H9 (cell line): ENCODE data around the gene IL1RAPL2. TPM values are rescaled to one million over a fixed set of nuclear protein-coding genes. Genes with fewer than 3 reads are reported as not detected.

Experiments used
- DNase-seq: peaks from one replicate; pipeline ENCODE4 v3.0.0-alpha.2; 2017
- H2AFZ ChIP-seq: one replicate; pipeline ENCODE4 v1.6.1; 2013; ENCODE audit warnings: mild to moderate bottlenecking, low read length, control low read depth, moderate library complexity
- H2AK5ac ChIP-seq: 2 replicates; pipeline ENCODE4 v1.6.1; 2013; ENCODE audit warnings: low read length, control low read depth, mixed read lengths; ENCODE audit not compliant: insufficient read length
- H2BK120ac ChIP-seq: one replicate; pipeline ENCODE4 v1.6.1; 2013; ENCODE audit warnings: low read depth, mild to moderate bottlenecking, low read length, control low read depth, inconsistent platforms; ENCODE audit not compliant: poor library complexity, severe bottlenecking
- H2BK12ac ChIP-seq: 2 replicates; pipeline ENCODE4 v1.6.1; 2013; ENCODE audit warnings: low read length, control low read depth, mixed read lengths, low read depth; ENCODE audit not compliant: insufficient read length
- H2BK15ac ChIP-seq: 2 replicates; pipeline ENCODE4 v1.6.1; 2013; ENCODE audit warnings: low read depth, low read length, control low read depth
- H2BK20ac ChIP-seq: one replicate; pipeline ENCODE4 v1.6.1; 2013; ENCODE audit warnings: low read depth, mild to moderate bottlenecking, low read length, control low read depth, inconsistent platforms; ENCODE audit not compliant: poor library complexity, severe bottlenecking
- H2BK5ac ChIP-seq: 2 replicates; pipeline ENCODE4 v1.6.1; 2013; ENCODE audit warnings: low read length, control low read depth, mixed read lengths; ENCODE audit not compliant: insufficient read length
- H3K14ac ChIP-seq: 2 replicates; pipeline ENCODE4 v1.6.1; 2013; ENCODE audit warnings: low read length, control low read depth; ENCODE audit not compliant: insufficient read depth
- H3K18ac ChIP-seq: 2 replicates; pipeline ENCODE4 v1.6.1; 2013; ENCODE audit warnings: low read depth, mild to moderate bottlenecking, mixed read lengths, low read length, control low read depth; ENCODE audit not compliant: insufficient read length
- H3K23ac ChIP-seq: 2 replicates; pipeline ENCODE4 v1.6.1; 2013; ENCODE audit warnings: low read length, control low read depth, mixed read lengths, low read depth; ENCODE audit not compliant: insufficient read length
- H3K23me2 ChIP-seq: 2 replicates; pipeline ENCODE4 v1.6.1; 2013; ENCODE audit warnings: low read depth, mild to moderate bottlenecking, mixed read lengths, low read length, control low read depth; ENCODE audit not compliant: insufficient read length, poor library complexity, severe bottlenecking
- H3K27ac ChIP-seq: 2 replicates; pipeline ENCODE4 v1.5.1; 2013; ENCODE audit warnings: low read length, control low read depth, mixed read lengths, low read depth; ENCODE audit not compliant: insufficient read length
- H3K27me3 ChIP-seq: 2 replicates; pipeline ENCODE4 v1.6.1; 2013; ENCODE audit warnings: low read length, control low read depth, inconsistent platforms; ENCODE audit not compliant: insufficient read depth
- H3K4ac ChIP-seq: 2 replicates; pipeline ENCODE4 v1.6.1; 2013; ENCODE audit warnings: low read depth, mild to moderate bottlenecking, control low read depth, inconsistent platforms, low read length, moderate library complexity
- H3K4me1 ChIP-seq: 2 replicates; pipeline ENCODE4 v1.6.1; 2013; ENCODE audit warnings: low read length, control low read depth, inconsistent platforms; ENCODE audit not compliant: insufficient read depth
- H3K4me2 ChIP-seq: 2 replicates; pipeline ENCODE4 v1.6.1; 2013; ENCODE audit warnings: low read length, control low read depth, mixed read lengths; ENCODE audit not compliant: insufficient read length, insufficient read depth
- H3K56ac ChIP-seq: 2 replicates; pipeline ENCODE4 v1.6.1; 2013; ENCODE audit warnings: low read depth, mild to moderate bottlenecking, mixed read lengths, low read length, control low read depth; ENCODE audit not compliant: insufficient read length
- H3K79me1 ChIP-seq: 2 replicates; pipeline ENCODE4 v1.6.1; 2013; ENCODE audit warnings: low read depth, mild to moderate bottlenecking, moderate library complexity, low read length, control low read depth, inconsistent platforms; ENCODE audit not compliant: insufficient read depth, poor library complexity, severe bottlenecking
- H3K79me2 ChIP-seq: 2 replicates; pipeline ENCODE4 v1.6.1; 2013; ENCODE audit warnings: low read length, control low read depth, inconsistent platforms; ENCODE audit not compliant: insufficient read depth
- H3K9ac ChIP-seq: 2 replicates; pipeline ENCODE4 v1.6.1; 2013; ENCODE audit warnings: low read length, control low read depth, mixed read lengths; ENCODE audit not compliant: insufficient read length; ENCODE audit errors: extremely low read depth
- H3K9me3 ChIP-seq: one replicate; pipeline ENCODE4 v1.6.1; 2013; ENCODE audit warnings: low read depth, low read length, inconsistent platforms; ENCODE audit not compliant: control insufficient read depth
- H3T11ph ChIP-seq: one replicate; pipeline ENCODE4 v1.6.1; 2013; ENCODE audit warnings: mild to moderate bottlenecking, low read length, control low read depth, inconsistent platforms
- H4K20me1 ChIP-seq: one replicate; pipeline ENCODE4 v1.6.1; 2013; ENCODE audit not compliant: control insufficient read depth, insufficient read length, insufficient read depth
- H4K5ac ChIP-seq: 2 replicates; pipeline ENCODE4 v1.6.1; 2013; ENCODE audit warnings: low read depth, mild to moderate bottlenecking, mixed read lengths, low read length, control low read depth; ENCODE audit not compliant: insufficient read length
- H4K8ac ChIP-seq: replicated peaks from 2 replicates; pipeline ENCODE4 v1.6.1; 2013; ENCODE audit warnings: low read length, control low read depth, mixed read lengths, low read depth; ENCODE audit not compliant: insufficient read length
- H4K91ac ChIP-seq: 2 replicates; pipeline ENCODE4 v1.6.1; 2013; ENCODE audit warnings: low read depth, mild to moderate bottlenecking, moderate library complexity, mixed read lengths, low read length, control low read depth; ENCODE audit not compliant: insufficient read length
- H3K27ac Mint-ChIP-seq, 3 experiments: 2 replicates in 2 of 3; 3 replicates in 1 of 3; pipeline ENCODE4 v1.8.0; 2020 to 2021; ENCODE audit warnings: mixed read lengths in 3 of 3, mild to moderate bottlenecking in 1 of 3, moderate library complexity in 1 of 3
- H3K27me3 Mint-ChIP-seq: 2 replicates; pipeline ENCODE4 v1.8.0; 2021; ENCODE audit warnings: low read depth, mild to moderate bottlenecking, moderate library complexity, mixed read lengths
- H3K36me3 Mint-ChIP-seq, 3 experiments: 2 replicates in 2 of 3; 3 replicates in 1 of 3; pipeline ENCODE4 v1.8.0; 2020 to 2021; ENCODE audit warnings: low read depth in 3 of 3, mixed read lengths in 3 of 3; ENCODE audit not compliant: insufficient read depth in 1 of 3
- H3K4me1 Mint-ChIP-seq, 2 experiments: 2 replicates each; pipeline ENCODE4 v1.8.0; 2020; ENCODE audit warnings: mixed read lengths in 2 of 2
- H3K4me3 Mint-ChIP-seq, 2 experiments: 2 replicates in 1 of 2; 3 replicates in 1 of 2; pipeline ENCODE4 v1.8.0; 2020 to 2021; ENCODE audit warnings: mild to moderate bottlenecking in 2 of 2, mixed read lengths in 2 of 2, moderate library complexity in 1 of 2
- H3K9me3 Mint-ChIP-seq, 2 experiments: 2 replicates in 1 of 2; 3 replicates in 1 of 2; pipeline ENCODE4 v1.8.0; 2020; ENCODE audit warnings: mild to moderate bottlenecking in 2 of 2, mixed read lengths in 2 of 2, moderate library complexity in 1 of 2
- WGBS: extraction: QIAGEN DNeasy Blood & Tissue Kit; methylation state at CpG from one replicate; pipeline ENCODE4 v1.1.7; 2013; ENCODE audit warnings: missing lambda C conversion rate, low lambda C conversion rate, mixed read lengths; ENCODE audit not compliant: insufficient read length; ENCODE audit errors: extremely low coverage; 5-methylcytosine and 5-hydroxymethylcytosine counted together
- total RNA-seq: library from RNA; stranded (reverse); gene quantifications from 2 replicates; pipeline ENCODE4 v1.2.1, GENCODE V29; 2021
- TF ChIP-seq, protein P1 (sequence below): fragments of 200-600 bp; sonication (generic); conservative IDR thresholded peaks from 3 replicates; pipeline ENCODE4 v1.8.0; 2021; ENCODE audit warnings: antibody characterized with exemption, mild to moderate bottlenecking

IL1RAPL2 gene
- total RNA-seq, 1 experiment from 2014 or later = not detected

DNA sequence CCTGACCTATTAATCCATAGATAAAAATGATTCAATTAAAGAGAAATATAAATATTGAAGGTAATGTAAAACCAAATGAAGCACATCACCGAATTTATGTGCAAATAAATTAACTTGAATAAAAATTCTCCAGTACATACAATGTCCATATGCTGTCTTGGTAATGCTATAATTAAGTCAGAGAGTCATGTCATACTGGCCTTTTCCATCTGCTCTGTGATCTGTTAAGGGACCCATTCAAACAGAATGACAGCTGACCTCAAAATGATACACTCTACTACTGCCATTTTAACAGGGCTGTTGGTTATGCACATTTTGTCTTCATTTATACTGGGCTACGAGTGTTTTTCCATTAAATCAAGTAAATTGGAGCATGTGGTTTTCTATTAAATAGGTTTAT is 555.2 kb downstream of the IL1RAPL2 start:
- H3K9me3 Mint-ChIP-seq = peaks cover 0 to 59% of the 10 kb centered on the region in 2 experiments; a peak in 2 of 5 replicates
- no CpG with 5 or more reads among the region's 2 CpGs for WGBS
- H2BK120ac ChIP-seq = no peak overlapping the region
- no peak overlapping the region for H2AK5ac ChIP-seq
- no peak overlapping the region for H3K14ac ChIP-seq
- no peaks in the 10 kb centered on the region for H3K4me1 Mint-ChIP-seq
- H2BK5ac ChIP-seq = no peak overlapping the region
- H3K36me3 Mint-ChIP-seq = no peaks in the 10 kb centered on the region; a peak in 1 of 7 replicates
- H2AFZ ChIP-seq = no peak overlapping the region
- H4K91ac ChIP-seq = no peak overlapping the region
- no peak overlapping the region for H3K4me3 Mint-ChIP-seq
- H3K79me1 ChIP-seq = no peaks in the 10 kb centered on the region
- H3T11ph ChIP-seq = no peak overlapping the region
- TF ChIP-seq, protein P1, sequence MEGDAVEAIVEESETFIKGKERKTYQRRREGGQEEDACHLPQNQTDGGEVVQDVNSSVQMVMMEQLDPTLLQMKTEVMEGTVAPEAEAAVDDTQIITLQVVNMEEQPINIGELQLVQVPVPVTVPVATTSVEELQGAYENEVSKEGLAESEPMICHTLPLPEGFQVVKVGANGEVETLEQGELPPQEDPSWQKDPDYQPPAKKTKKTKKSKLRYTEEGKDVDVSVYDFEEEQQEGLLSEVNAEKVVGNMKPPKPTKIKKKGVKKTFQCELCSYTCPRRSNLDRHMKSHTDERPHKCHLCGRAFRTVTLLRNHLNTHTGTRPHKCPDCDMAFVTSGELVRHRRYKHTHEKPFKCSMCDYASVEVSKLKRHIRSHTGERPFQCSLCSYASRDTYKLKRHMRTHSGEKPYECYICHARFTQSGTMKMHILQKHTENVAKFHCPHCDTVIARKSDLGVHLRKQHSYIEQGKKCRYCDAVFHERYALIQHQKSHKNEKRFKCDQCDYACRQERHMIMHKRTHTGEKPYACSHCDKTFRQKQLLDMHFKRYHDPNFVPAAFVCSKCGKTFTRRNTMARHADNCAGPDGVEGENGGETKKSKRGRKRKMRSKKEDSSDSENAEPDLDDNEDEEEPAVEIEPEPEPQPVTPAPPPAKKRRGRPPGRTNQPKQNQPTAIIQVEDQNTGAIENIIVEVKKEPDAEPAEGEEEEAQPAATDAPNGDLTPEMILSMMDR = no peak
- H3K18ac ChIP-seq = no peak overlapping the region
- no peaks in the 10 kb centered on the region for H3K27me3 Mint-ChIP-seq
- no peak overlapping the region for H3K9ac ChIP-seq
- no peak overlapping the region for H4K5ac ChIP-seq
- no peak overlapping the region for H3K23ac ChIP-seq
- H4K8ac ChIP-seq = no peak overlapping the region
- H3K27me3 ChIP-seq = no peaks in the 10 kb centered on the region
- H4K20me1 ChIP-seq = no peaks in the 10 kb centered on the region
- no peak overlapping the region for H3K4me2 ChIP-seq
- no peak for DNase-seq
- no peak overlapping the region for H3K4ac ChIP-seq
- H3K56ac ChIP-seq = no peak overlapping the region
- H2BK12ac ChIP-seq = no peak overlapping the region
- no peaks in the 10 kb centered on the region for H3K9me3 ChIP-seq
- H2BK15ac ChIP-seq = no peak overlapping the region
- no peaks in the 10 kb centered on the region for H3K23me2 ChIP-seq
- H3K4me1 ChIP-seq = no peaks in the 10 kb centered on the region
- no peaks in the 10 kb centered on the region for H3K79me2 ChIP-seq
- H3K27ac Mint-ChIP-seq = no peak overlapping the region
- H2BK20ac ChIP-seq = no peak overlapping the region
- H3K27ac ChIP-seq = no peak overlapping the region
